ENCODE results near the gene SCARB1.
"Not testable (repeated sequence)": the region's sequence is repeated elsewhere in the genome, so short reads cannot be mapped to it uniquely, and the experiment has no call there.

Gene SCARB1

GRCh38 chr12:124884587-124885438 lies 21.1 kb upstream of the SCARB1 start:
- no peak for DNase-seq (ENCODE audit: low read depth in 2 of 2)

- DNase-seq (ENCODE audit: low read depth in 2 of 2) = no peak
Observed at GRCh38 chr12:124883263-124884130, 19.8 kb upstream of the SCARB1 start.

- DNase-seq (ENCODE audit: low read depth in 2 of 2) = no peak
Observed at GRCh38 chr12:124881123-124881522, 17.5 kb upstream of the SCARB1 start.

GRCh38 chr12:124880335-124880734 lies 16.7 kb upstream of the SCARB1 start:
- DNase-seq (ENCODE audit: low read depth in 2 of 2) = not testable (repeated sequence)

GRCh38 chr12:124878795-124879516 lies 15.3 kb upstream of the SCARB1 start:
- DNase-seq (ENCODE audit: low read depth in 2 of 2) = no peak

- DNase-seq (ENCODE audit: low read depth in 2 of 2) = no peak
Observed at GRCh38 chr12:124877423-124877822, 13.8 kb upstream of the SCARB1 start.

GRCh38 chr12:124876171-124876570 lies 12.5 kb upstream of the SCARB1 start:
- no peak for DNase-seq (ENCODE audit: low read depth in 2 of 2)

- DNase-seq (ENCODE audit: low read depth in 2 of 2) = no peak
Observed at GRCh38 chr12:124875803-124876132, 12.1 kb upstream of the SCARB1 start.

GRCh38 chr12:124874988-124875802 lies 11.5 kb upstream of the SCARB1 start:
- DNase-seq (ENCODE audit: low read depth in 2 of 2) = no peak

GRCh38 chr12:124874188-124874587 lies 10.5 kb upstream of the SCARB1 start:
- no peak for DNase-seq (ENCODE audit: low read depth in 2 of 2)

GRCh38 chr12:124872068-124872719 lies 8.5 kb upstream of the SCARB1 start:
- no peak for DNase-seq (ENCODE audit: low read depth in 2 of 2)

GRCh38 chr12:124871297-124871696 lies 7.6 kb upstream of the SCARB1 start:
- DNase-seq (ENCODE audit: low read depth in 2 of 2) = no peak

GRCh38 chr12:124870515-124870914 lies 6.9 kb upstream of the SCARB1 start:
- no peak for DNase-seq (ENCODE audit: low read depth in 2 of 2)

- DNase-seq (ENCODE audit: low read depth in 2 of 2) = no peak
Observed at GRCh38 chr12:124869059-124869665, 5.5 kb upstream of the SCARB1 start.

GRCh38 chr12:124868252-124869058 lies 4.8 kb upstream of the SCARB1 start:
- no peak for DNase-seq (ENCODE audit: low read depth in 2 of 2)

GRCh38 chr12:124867401-124867930 lies 3.8 kb upstream of the SCARB1 start:
- DNase-seq (ENCODE audit: low read depth in 2 of 2) = no peak

- no peak for DNase-seq (ENCODE audit: low read depth in 2 of 2)
Observed at GRCh38 chr12:124866883-124867400, 3.3 kb upstream of the SCARB1 start.

- DNase-seq (ENCODE audit: low read depth in 2 of 2) = no peak
Observed at GRCh38 chr12:124866195-124866882, 2.7 kb upstream of the SCARB1 start.
